ENCODE measurements around the gene PPP1CA.
A peak's percentile ranks its signal among the peaks of the same experiment; 100 is the strongest.

Gene PPP1CA

DNA sequence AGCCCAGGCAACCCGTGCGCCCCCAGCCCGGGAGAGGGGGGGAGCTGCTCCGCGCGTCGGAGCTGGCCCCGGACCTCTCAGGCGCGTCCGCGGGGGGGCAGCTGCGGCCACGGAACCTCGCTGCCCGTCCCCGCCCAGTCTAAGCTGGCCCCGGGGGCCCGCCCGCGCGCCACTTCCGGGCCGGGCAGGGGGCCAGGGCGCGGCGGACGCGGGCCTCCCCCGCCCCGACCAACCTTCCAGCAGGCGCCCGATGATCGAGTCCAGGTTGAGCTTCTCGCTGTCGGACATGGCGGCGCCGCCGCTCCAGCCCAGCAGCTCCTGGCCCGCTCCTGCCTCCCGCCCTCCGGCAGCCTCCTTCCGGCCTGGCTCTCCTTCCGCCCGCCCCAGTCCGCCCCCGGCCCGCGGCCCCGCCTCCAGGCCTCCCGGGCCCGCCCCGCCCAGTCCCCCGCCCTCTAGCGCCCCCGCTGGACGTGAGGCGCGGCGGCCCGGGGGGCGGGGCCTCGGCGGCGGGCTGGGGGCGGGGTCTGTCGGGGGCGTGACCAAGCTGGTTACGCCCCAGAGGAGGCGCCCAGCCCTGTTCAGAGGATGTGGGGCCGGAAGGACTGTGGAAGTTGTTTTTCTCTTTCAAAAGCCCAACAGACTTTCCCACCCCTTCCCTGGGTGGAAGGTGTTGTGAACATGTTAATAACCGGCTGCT, at the start of gene PPP1CA:
Gene PPP1CA (minus strand): TSS at position 364 of the 697 bp plus-strand sequence. CDS start 76 bp downstream, at position 288.
- peak; percentile 35 to 96 (median 87) for DNase-seq

DNA sequence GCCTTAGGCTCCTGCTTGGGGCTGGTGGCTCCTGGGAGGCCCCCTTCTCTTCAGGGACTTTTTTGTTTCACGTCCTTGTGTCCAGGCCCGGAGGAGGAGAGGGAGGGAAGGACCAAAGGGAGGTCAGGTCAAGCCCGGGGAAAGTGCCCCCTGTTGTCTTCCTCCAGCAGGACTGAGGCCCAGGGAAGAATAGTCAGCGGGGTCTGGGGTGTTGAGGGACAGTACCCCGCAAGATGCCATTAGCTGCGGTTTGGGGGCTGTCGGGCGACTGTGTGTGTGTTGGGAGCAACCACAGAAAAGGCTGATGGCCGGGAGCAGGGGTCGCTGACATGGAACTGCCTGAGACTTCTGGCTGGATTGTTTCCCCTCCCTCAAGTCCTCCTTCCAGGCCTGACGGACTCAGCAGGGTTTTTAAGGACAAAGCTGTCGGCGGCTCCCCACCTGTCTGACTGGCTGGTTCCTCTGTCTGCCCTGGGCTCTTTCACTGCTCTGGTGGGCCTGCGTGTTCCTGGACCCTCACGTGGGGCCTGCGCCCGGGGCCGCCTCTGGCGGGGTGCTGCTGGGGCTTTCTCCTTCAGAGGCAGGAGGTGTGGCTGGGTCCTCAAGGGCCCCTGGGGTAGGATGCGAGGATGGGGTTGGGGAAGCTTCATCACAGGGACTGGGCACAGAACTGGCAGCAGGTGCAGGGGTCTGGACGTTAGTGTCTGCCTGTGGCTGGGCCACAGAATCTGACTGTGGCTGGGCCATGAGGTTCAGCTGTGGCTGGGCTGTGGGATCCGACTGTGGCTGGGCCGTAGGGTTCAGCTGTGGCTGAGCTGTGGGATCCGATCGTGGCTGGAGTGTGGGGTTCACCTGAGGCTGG, 49.4 kb upstream of the PPP1CA start:
- DNase-seq: no peak

DNA sequence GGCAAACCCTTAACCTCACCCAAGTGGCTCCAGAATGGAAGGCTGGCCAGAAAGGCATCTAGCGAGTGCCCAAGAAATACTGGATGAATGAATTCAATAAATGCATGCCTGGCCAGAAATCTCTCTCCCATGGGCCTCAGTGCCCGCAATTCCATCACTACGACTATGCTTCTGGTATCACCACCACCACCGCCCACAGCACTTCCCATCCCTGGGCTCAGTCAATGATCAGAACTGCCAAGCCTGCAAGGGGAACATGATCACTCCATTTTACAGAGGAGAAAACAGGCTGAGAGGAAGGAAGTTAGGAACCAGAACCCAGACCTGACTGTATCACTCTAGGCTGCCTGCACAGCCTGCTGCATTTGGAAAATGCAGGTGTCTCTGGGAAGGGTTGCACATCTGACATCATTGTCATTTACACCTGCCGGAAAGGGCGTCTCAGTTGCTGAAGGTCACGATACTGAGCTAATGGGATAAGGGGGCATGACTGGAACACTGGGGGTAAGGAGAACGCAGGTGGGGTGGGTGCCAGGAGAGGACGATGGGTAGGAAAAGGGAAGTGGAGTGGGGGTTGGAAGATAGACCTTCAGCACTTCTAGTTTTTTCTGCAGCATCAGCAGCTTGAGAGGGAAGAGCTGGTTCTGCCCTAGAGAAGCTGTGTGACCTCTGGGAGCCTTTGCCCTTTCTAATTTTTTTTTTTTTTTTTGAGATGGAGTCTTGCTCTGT, 47.6 kb upstream of the PPP1CA start:
- DNase-seq: no peak

DNA sequence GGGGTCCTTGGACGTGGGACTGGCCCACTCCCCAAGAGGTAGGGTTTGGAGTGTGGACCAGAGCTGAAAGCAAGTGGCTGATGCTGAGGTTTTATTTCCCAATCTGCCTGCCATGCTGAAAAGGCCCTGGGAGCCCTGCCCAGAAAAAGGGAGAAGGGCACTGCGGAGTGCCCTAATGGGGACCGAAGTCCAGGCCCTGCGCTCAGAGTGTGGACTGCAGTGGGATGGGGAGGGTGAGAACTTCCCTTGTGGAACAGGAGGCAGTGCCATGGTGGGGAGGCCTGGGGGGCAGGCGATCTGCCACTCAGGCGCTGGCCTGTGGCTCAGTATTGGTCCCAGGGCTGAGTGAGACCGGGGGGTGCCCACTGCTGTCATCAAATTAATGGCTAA, 46.6 kb upstream of the PPP1CA start:
- no peak for DNase-seq

DNA sequence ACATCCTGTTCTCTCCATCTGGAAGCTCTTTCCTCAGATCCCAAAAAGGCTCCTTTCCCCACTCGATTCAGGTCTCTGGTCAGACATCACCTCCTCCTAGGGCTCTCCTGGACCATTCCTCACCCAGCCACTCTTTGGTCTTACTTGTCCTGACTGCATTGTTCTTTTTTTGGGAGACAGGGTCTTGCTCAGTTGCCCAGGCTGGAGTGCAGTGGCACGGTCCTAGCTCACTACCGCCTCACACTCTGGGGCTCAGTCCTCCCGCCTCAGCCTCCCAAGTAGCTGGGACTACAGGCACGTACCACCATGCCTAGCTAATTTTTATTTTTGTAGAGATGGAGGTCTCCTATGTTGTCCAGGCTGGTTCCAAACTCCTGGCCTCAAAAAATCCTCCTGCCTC, 43.9 kb upstream of the PPP1CA start:
- DNase-seq: no peak

DNA sequence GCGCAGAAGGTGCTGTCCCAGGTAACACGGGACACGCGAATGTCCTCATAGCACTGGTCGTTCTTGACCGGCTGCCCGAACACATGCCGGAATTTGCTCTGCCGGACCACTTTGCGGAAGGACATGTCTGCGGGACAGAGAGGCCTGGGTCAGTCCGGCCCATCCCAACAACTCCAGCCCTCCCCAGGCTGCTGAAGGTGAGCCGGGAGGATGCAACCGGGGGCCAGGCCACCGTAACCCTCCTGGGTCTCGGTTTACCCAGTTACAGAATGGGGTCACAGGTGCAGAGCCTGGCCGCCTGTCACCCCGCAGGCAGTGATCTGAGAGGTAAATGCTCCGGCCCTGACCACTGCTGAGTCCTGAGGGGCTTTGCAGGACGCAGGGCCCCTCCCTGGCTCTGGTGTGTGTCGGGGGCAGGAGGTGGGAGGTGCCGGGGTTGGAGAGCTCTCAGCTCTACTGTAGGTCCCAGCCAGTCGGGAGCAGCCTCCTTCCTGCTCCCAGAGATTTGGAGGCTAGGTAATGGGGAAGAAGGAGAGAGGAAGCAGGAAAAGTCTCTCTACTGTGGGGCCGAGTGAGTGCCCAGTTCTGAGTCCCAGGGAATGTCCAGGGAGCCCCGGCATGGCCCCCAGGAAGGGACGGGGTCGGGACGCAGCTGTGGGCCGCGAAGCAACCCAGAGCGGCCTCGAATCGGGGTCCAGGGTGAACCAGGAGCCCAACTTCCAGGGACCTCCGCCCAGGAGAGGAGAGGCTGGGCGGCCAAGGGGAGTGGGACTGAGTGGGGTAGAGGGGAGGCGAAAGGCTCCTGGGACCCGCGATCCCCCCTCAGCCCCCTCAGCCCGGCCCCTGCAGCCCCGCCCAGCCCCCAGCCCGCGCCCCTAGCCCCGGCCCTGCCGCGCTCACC, 41.1 kb upstream of the PPP1CA start:
- no peak for DNase-seq

DNA sequence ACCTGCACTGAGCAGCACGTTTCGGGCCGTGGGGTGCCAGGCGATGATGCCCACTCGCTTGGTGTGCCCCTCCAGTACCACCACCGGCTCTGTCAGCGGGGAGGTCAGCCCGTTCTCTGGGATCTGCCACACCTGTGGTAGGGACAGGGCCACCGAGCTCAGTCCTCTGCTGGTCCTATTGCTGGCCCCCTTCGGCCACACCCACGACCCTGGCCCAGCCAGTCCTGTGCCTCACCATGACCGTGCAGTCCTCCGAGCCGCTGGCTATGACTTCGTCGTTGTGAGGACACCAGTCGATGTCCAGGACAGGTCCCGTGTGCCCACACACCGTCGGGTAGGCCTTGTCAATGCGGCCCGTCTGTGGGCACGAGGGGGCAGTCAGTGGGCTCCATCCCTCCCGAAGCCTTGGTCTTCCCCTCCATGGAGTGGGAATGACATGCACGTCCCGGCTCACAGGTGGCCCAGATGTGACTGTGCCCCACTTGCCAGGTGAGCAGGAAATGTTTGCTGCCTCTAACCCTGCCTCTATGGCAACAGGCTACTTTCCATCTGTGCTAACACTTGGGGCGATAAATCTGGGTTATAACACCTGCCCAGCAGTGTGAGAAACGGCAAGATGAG, 40.2 kb upstream of the PPP1CA start:
- no peak for DNase-seq

DNA sequence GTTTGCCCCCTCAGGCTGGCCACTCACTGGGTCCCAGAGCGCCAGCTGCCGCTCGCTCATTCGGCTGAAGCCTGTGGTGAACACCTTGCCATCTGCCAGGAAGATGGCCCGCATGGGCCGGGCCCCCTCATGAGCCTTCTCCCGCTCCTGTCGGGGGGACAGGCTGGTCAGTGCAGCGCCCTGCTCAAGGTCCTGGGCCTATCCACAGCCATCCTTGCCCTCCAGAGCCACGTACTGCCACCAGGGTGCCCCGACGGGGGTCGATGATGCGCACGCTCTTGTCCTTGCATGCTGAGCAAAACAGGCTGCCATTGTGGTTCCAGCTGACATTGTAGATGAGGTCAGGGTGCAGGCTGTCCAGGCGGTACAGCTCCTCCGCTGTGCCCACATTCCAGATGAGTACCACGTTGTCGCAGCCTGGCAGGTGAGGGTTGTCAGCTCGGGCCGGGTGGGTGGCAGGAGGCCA, 39.5 kb upstream of the PPP1CA start:
- no peak for DNase-seq

DNA sequence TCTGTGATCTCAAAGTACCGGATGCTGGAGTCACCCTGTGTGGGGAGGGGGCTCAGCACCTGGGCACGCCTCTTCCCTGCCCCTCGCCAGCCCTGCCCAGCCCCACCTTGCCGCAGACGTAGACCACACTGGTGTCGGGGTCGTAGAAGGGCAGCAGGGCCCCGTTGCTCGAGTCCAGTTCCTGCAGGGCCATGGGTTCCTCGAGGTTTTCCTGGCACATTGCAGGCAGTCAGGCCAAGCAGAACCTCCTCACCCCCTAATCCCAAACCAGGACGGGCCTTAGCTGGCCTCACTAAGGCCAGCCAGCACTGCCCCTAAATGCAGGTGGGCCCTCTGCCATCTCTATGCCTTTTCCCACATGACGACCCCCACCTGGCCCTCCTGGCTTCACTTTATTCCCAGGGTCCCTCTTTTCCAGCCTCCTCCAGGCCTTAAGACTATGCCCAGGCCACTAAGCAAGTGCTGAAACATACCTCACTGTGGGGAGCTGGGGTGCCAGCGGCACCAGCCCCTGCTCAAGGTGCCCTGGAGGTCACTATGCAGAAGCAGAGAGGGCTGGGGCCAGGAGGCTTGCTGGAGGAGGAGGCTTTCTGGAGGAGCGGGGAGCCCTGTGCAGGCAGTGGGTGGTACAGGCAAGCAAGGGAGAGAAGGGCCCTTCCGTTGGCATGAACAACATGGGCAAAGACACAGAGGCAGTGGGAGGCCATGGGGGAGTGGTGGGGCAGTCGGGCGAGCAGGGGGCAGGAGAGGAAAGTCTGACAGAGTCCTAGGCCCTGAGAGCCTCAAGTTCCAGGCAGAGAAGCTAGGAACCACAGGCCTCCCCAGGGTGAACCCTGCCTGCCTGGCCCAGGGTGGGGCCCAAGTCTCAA, 38.8 kb upstream of the PPP1CA start:
- no peak for DNase-seq

DNA sequence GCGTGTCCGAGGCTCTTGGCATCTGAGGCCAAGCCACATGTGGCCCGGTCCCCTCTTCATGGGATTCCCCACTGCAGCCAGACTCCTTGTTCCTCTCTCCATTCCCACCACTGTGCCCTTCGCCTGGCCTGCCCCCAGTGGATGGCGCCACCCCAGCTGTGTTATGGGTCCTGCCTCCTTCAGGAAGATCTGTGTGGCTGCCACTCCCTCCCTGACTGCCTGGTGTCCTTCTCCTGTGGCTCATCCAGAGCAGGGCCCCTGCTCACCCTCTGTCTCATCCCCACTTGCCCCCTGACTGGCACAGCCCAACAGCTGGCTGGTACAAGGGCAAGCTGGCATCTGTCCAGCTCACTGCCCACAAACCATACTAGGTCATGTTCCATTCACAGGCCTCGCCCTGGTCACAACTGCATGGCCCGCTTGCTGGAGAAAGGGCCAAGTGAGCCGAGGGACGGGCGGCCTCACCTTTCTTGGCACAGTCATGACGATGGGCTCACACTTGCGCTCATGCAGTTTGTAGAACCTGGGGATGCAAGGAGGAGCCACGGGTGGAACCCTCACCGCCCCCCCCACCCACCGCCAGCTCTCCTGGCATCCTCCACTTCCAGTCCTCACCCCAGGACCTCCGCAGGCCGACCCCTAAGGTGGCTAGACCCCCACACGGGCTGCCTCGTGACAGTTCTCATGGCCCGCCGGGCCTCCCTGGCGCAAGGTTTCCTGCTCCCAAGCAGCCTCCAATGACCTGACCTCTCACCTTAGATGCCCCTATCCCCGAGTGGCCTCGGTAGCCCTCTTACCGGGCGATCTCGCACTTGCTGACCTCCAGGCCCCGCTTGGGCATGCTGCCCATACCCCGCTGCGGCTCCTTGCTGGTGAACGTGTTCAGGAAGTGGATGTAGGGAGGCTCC, 37.9 kb upstream of the PPP1CA start:
- DNase-seq: peak in 5 of 51 donors; percentile 21 to 52 (median 45)

DNA sequence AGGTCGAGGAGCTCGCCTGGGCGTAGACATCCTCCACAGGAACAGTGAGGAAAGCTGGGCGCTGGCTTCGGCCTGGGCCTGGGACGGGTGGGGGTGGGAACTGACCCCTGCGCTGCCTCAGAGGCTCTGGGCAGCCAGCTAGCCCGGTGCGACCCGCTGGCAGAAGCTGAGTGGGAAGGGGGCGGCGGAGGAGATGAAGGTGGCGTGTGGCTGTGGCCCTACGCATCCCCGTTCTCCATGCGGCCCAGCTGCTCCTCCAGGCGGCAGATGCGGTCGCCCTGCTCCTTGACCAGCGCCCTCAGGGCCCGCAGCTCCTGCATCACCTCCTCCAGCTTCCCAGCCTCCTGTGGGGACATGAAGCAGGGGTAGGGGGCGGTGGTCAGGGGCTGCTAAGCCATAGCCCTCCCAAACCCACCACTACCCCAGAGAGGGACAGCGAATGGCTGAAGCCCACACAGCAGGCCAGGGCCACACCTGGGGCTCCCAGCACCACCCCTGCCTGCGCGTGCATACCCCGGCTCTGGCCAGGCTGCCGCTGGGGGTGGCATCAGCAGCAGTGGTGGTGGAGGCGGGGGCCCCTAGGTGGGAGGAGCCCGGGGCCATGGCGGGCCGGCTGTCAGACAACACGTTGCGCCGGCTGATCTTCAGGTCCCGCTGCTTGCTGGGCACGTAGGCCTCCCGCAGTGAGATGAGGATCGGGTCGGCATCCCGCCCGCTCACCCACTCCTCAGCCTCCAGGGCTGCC, 36.7 kb upstream of the PPP1CA start:
- no peak for DNase-seq

DNA sequence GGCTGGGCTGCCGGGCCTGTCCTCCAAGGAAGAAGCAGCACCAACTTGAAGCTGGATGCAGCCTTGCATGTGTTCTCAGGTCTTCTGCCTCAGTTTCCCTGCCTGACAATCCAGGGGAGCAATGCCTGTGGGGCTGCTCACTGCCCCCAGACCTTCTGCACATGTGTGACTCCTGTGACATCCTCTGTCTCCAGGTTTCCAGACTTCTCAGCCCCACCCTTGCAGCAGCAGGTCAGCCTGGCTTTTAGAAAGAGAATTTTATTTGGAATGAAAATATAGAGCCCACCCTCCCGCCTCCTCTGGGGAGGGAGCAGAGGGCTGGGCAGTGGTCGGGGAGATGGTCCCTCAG, 36.1 kb upstream of the PPP1CA start:
- no peak for DNase-seq

DNA sequence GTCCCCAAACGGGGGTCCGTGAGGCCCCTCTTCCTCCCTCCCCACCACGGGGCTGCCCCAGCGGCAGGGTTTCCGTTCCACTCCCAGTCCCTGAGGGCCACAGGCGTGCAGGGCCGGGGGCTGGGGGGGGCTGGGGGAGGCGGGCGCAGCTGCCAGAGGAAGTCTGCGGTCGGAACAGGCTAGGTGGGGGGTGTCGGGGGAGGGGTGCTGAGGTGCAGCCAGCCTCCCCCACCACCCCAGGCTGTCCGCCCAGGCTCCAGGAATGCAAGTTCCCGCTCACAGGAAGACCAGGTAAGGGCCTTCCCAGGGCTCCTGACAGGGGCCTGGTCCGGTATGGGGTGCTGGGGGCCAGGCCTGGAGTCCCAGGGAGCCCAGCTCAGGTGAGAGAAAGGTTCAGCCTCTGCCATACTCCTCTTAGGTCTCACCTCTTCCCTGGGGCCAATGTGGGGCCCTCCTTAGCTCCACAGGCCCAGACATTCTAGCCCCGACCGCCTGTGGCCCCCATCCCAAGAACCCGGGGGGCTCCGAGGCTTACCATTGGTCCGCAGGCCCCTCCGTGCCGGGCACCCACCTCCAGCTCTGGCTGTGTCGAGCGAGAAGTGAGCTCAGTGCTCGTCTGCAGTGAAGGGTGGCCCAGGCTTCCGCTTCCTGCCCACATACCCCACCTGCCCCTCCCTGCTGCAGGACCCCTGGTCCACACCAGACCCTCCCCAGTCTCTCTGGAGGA, 35.6 kb upstream of the PPP1CA start, which contains the start of gene PTPRCAP:
Gene PTPRCAP (minus strand): TSS at position 601 of the 727 bp plus-strand sequence. CDS start 63 bp downstream, at position 538.
- no peak for DNase-seq

DNA sequence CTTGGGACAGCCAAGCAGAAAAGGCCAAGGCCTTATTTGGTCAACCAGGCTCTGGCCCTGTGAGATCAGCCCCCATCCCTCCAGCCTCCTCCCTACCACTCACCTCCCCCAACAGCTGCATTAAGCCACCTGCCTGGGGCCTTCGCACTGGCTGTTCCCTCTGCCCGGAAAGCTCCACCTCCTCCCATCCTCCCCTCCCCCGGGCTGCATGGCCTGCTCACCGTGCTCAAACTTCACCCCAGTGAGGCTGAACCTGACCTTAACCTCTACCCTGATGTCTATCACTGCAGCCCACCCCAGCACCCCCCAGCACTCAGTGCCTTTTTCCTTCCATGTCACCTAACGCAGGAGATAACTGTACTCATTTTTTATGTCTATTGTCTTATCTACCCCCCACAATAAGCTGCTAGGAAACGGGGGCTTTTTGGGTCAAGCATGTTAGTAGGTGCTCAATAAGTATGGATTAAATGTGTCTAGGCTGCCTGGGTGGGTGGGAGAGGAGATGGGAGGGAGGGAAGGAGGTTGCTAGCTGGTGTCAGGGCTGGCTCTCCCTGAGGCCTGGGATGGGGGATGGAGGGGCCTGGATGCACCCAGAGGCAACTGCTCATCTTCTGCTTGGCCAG, 34.9 kb upstream of the PPP1CA start:
- no peak for DNase-seq

DNA sequence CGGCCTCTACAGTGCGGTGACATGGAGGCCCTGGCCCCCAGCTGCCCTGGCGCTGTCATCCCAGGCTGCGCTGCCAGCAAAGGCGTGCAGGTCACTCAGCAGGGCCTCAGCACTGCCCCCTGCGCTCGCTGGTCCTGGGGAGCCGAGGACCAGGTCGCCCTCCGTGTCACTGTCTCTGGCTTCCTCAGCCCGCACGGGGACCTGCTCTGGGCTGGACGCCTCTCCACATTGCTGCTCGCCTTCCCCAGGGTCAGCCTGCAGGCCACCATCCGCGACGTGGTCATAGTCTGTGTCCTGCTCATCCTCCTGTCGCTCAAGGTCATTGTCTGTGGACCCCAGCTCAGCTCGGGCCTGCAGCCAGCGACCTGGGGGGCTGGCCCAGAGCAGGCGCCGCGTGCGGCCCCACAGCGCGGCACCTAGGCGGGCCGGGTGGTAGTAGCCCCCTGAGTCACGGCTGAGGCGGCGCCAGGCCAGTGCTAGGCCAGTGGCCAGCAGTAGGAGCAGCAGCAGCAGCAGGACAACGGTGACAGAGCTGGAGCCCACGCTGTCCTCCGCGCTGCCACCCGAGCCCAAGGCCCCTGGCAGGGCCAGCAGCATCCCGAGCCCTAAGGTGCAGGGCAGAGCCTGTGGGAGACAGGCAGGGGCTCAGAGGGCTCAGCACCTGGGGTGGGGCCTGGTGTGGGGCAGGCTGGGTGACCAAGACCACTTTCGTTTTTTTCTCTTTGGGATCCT, 34.2 kb upstream of the PPP1CA start:
- no peak for DNase-seq
